Measurements from ENCODE around the gene RALY. TPM values are rescaled to one million over a fixed set of nuclear protein-coding genes. Genes with fewer than 3 reads are reported as not detected.

RALY gene
- total and polyA plus RNA-seq, 2 donors (not counting 3 experiments of a cell fraction or from before 2014, with no cell fraction given), result 142 to 146 TPM

- Histone ChIP-seq H3K27me3 (ENCODE audit: control insufficient read depth in 2 of 2, insufficient read depth in 2 of 2, low read length in 2 of 2) (no peaks in the 10 kb centered on the region), H3K4me3 (replicated peaks in 1 of 3; ENCODE audit: insufficient read depth in 1 of 3, low read depth in 1 of 3, low read length in 3 of 3) (no peak overlapping the region), H3K36me3 (ENCODE audit: control insufficient read depth in 2 of 2, extremely low read depth in 1 of 2, insufficient read depth in 2 of 2, low read length in 2 of 2) (no peaks in the 10 kb centered on the region), H3K4me2 (ENCODE audit: insufficient read depth, low read length) (no peak overlapping the region), H3K9me1 (replicated peaks; ENCODE audit: control insufficient read depth, extremely low read depth, insufficient read depth, low read length) (no peaks in the 10 kb centered on the region), H3K4me1 (ENCODE audit: control insufficient read depth, extremely low read depth, insufficient read depth, low read length) (no peaks in the 10 kb centered on the region), H3K27ac (ENCODE audit: insufficient read depth, low read depth, low read length) (no peak overlapping the region), H2AFZ (ENCODE audit: low read depth, low read length) (no peak overlapping the region), H3K79me2 (ENCODE audit: control insufficient read depth, insufficient read depth, low read length) (peaks cover 84% of the 10 kb centered on the region), H4K20me1 (replicated peaks; ENCODE audit: control insufficient read depth, extremely low read depth, insufficient read depth, low read length) (peaks cover 6% of the 10 kb centered on the region), H3K9me3 (replicated peaks; ENCODE audit: control insufficient read depth, insufficient read depth, low read length) (no peaks in the 10 kb centered on the region), H3K9ac (replicated peaks; ENCODE audit: extremely low read depth, insufficient read depth, low read length) (no peak overlapping the region)
- DNase-seq (ENCODE audit: low read depth, low spot score) (no peak), FAIRE-seq (no peak)
- CTCF ChIA-PET, result interaction anchor here (1.0 kb wide), 1 partner anchor 161 kb away, joined by 4 read pairs; no protein-coding TSS in a partner anchor
- BruUV-seq (replicated peaks), result no TSS peak
- TF ChIP-seq JUN (IDR thresholded peaks at IDR 0.05; ENCODE audit: borderline replicate concordance, insufficient read depth, insufficient read length, low read depth), result no peak
- TF ChIP-seq FOS (IDR thresholded peaks at IDR 0.05; ENCODE audit: borderline replicate concordance, insufficient read depth, low read length), result no peak
- no peak for TF ChIP-seq POLR2AphosphoS5 (IDR thresholded peaks at IDR 0.05; ENCODE audit: insufficient read depth, low read depth, low read length)
- no peak for TF ChIP-seq MAX (IDR thresholded peaks at IDR 0.05; ENCODE audit: insufficient read depth, insufficient read length)
- TF ChIP-seq GATA2 (IDR thresholded peaks at IDR 0.05; ENCODE audit: insufficient read depth, insufficient read length, low read depth, low read length), result no peak
- TF ChIP-seq CTCF (IDR thresholded peaks at IDR 0.05; ENCODE audit: extremely low read depth in 1 of 2, insufficient read depth in 1 of 2, low read depth in 1 of 2, low read length in 2 of 2), result no peak
- TF ChIP-seq POLR2A (IDR thresholded peaks at IDR 0.05; ENCODE audit: low read depth, low read length), result no peak
- TF ChIP-seq MYC (IDR thresholded peaks at IDR 0.05; ENCODE audit: low read depth, low read length), result no peak
- dilution Hi-C loops (cut with MboI; ENCODE audit: extremely low pct_ligation_motif_present, low sequenced_read_pairs), result no loop called here
- intact Hi-C loops (cut with micrococcal nuclease), result no loop called here
- POLR2A ChIA-PET, result no interaction called here
Measured at GRCh38 chr20:34023937-34024722, 30.4 kb downstream of the RALY start.

All from endothelial cell of umbilical vein (primary cell).